ENCODE measurements around the gene ZBTB7A. TPM values are rescaled to one million over a fixed set of nuclear protein-coding genes. Genes with fewer than 3 reads are reported as not detected.
A peak's percentile ranks its signal among the peaks of the same experiment; 100 is the strongest.

ZBTB7A gene
- total and polyA plus RNA-seq, 2 experiments from 2014 or later: 17.8 to 41.3 TPM

GRCh38 chr19:4068047-4068966, 1.6 kb upstream of the ZBTB7A start:
- Histone ChIP-seq H3K4me3 (peak overlapping the region; percentile 81), H3K27ac (no peak overlapping the region), H3K36me3 (ENCODE audit: low read depth) (no peaks in the 10 kb centered on the region), H3F3A (ENCODE audit: insufficient read depth) (no peaks in the 10 kb centered on the region), H3K9me2 (ENCODE audit: insufficient read depth) (no peaks in the 10 kb centered on the region), H3K9ac (peak overlapping the region; percentile 87), H2AFZ (peak overlapping the region; percentile 57), H4K20me1 (ENCODE audit: insufficient read depth) (peaks cover 3% of the 10 kb centered on the region; the same call in 1 of the 2 replicates), H3K4me2 (ENCODE audit: unreplicated experiment) (peak overlapping the region; percentile 57), H3K79me2 (ENCODE audit: insufficient read depth) (peaks cover 17% of the 10 kb centered on the region), H3K9me3 (ENCODE audit: low read depth) (no peaks in the 10 kb centered on the region), H3K4me1 (ENCODE audit: insufficient read depth) (no peaks in the 10 kb centered on the region), H3K27me3 (replicated peaks; ENCODE audit: insufficient read depth) (no peaks in the 10 kb centered on the region)
- in situ Hi-C loops (cut with MboI): no loop called here
- peak; percentile 31 for DNase-seq
- WGBS, 2 experiments (ENCODE audit: low coverage in 1 of 2, low lambda C conversion rate in 2 of 2, missing lambda C conversion rate in 2 of 2): 26 to 30% methylated on average over 31 of the region's 31 CpGs
- no peak for TF ChIP-seq EZH2 (IDR thresholded peaks at IDR 0.05; ENCODE audit: insufficient read depth, poor library complexity, severe bottlenecking)

- Histone ChIP-seq H3K9ac (peak overlapping the region; percentile 87), H3K4me1 (ENCODE audit: insufficient read depth) (peaks cover 5% of the 10 kb centered on the region), H3K4me3 (peak overlapping the region; percentile 81), H3K36me3 (ENCODE audit: low read depth) (no peaks in the 10 kb centered on the region), H2AFZ (peak overlapping the region; percentile 57; the same call in 1 of the 2 replicates), H3K27ac (no peak overlapping the region), H3K4me2 (ENCODE audit: unreplicated experiment) (peak overlapping the region; percentile 57), H4K20me1 (ENCODE audit: insufficient read depth) (peaks cover 3% of the 10 kb centered on the region; the same call in 1 of the 2 replicates), H3K9me3 (ENCODE audit: low read depth) (no peaks in the 10 kb centered on the region), H3F3A (ENCODE audit: insufficient read depth) (no peaks in the 10 kb centered on the region), H3K9me2 (ENCODE audit: insufficient read depth) (no peaks in the 10 kb centered on the region), H3K27me3 (replicated peaks; ENCODE audit: insufficient read depth) (no peaks in the 10 kb centered on the region), H3K79me2 (ENCODE audit: insufficient read depth) (peaks cover 25% of the 10 kb centered on the region)
- peak; percentile 36 for DNase-seq
- in situ Hi-C loops (cut with MboI): no loop called here
- WGBS, 2 experiments (ENCODE audit: low coverage in 1 of 2, low lambda C conversion rate in 2 of 2, missing lambda C conversion rate in 2 of 2): 1 to 3% methylated on average over 33 to 54 of the region's 58 CpGs
- TF ChIP-seq EZH2 (IDR thresholded peaks at IDR 0.05; ENCODE audit: insufficient read depth, poor library complexity, severe bottlenecking) (no peak), EZH2phosphoT487 (IDR thresholded peaks at IDR 0.05; ENCODE audit: insufficient read depth, low read depth) (no peak)
Observed at GRCh38 chr19:4067396-4068046, 822 bp upstream of the ZBTB7A start.

GRCh38 chr19:4066176-4066606, 508 bp downstream of the ZBTB7A start:
- Histone ChIP-seq H3K79me2 (ENCODE audit: insufficient read depth) (peaks cover 38% of the 10 kb centered on the region), H3K4me3 (peak overlapping the region; percentile 81), H3K27ac (peak overlapping the region; percentile 35), H3K27me3 (replicated peaks; ENCODE audit: insufficient read depth) (no peaks in the 10 kb centered on the region), H3K4me1 (ENCODE audit: insufficient read depth) (peaks cover 18% of the 10 kb centered on the region), H4K20me1 (ENCODE audit: insufficient read depth) (peaks cover 3% of the 10 kb centered on the region; the same call in 1 of the 2 replicates), H3F3A (ENCODE audit: insufficient read depth) (no peaks in the 10 kb centered on the region), H3K36me3 (ENCODE audit: low read depth) (no peaks in the 10 kb centered on the region), H3K9me2 (ENCODE audit: insufficient read depth) (no peaks in the 10 kb centered on the region), H3K9ac (peak overlapping the region; percentile 87), H3K4me2 (ENCODE audit: unreplicated experiment) (peak overlapping the region; percentile 55), H2AFZ (no peak overlapping the region), H3K9me3 (ENCODE audit: low read depth) (no peaks in the 10 kb centered on the region)
- TF ChIP-seq EZH2phosphoT487 (IDR thresholded peaks at IDR 0.05; ENCODE audit: insufficient read depth, low read depth): no peak
- TF ChIP-seq EZH2 (IDR thresholded peaks at IDR 0.05; ENCODE audit: insufficient read depth, poor library complexity, severe bottlenecking): no peak
- in situ Hi-C loops (cut with MboI): no loop called here
- DNase-seq: no peak
- 1% methylated on average over 28 of the region's 31 CpGs; no CpG with 5 or more reads in 1 of the 2 experiments for WGBS, 2 experiments (ENCODE audit: low coverage in 1 of 2, low lambda C conversion rate in 2 of 2, missing lambda C conversion rate in 2 of 2)

GRCh38 chr19:4065430-4066175, 1.1 kb downstream of the ZBTB7A start:
- in situ Hi-C loops (cut with MboI): no loop called here
- H3K4me3 ChIP-seq: peak overlapping the region; percentile 40; the same call in 1 of the 2 replicates
- H3F3A ChIP-seq (ENCODE audit: insufficient read depth): 0 out of 2 replicates have a peak, but pooled peaks cover 3% of the 10 kb centered on the region
- no peaks in the 10 kb centered on the region for H3K9me2 ChIP-seq (ENCODE audit: insufficient read depth)
- H3K27ac ChIP-seq: peak overlapping the region; percentile 22; the same call in 1 of the 2 replicates
- TF ChIP-seq EZH2 (IDR thresholded peaks at IDR 0.05; ENCODE audit: insufficient read depth, poor library complexity, severe bottlenecking): no peak
- TF ChIP-seq EZH2phosphoT487 (IDR thresholded peaks at IDR 0.05; ENCODE audit: insufficient read depth, low read depth): no peak
- no peaks in the 10 kb centered on the region for H3K27me3 ChIP-seq (replicated peaks; ENCODE audit: insufficient read depth)
- DNase-seq: peak; percentile 98
- peaks cover 24% of the 10 kb centered on the region for H3K4me1 ChIP-seq (ENCODE audit: insufficient read depth)
- no peak overlapping the region for H3K4me2 ChIP-seq (ENCODE audit: unreplicated experiment)
- H3K9ac ChIP-seq: peak overlapping the region; percentile 87; the same call in 1 of the 2 replicates
- no peak overlapping the region for H2AFZ ChIP-seq
- no peaks in the 10 kb centered on the region for H3K36me3 ChIP-seq (ENCODE audit: low read depth)
- 2% methylated on average over 77 of the region's 98 CpGs; no CpG with 5 or more reads in 1 of the 2 experiments for WGBS, 2 experiments (ENCODE audit: low coverage in 1 of 2, low lambda C conversion rate in 2 of 2, missing lambda C conversion rate in 2 of 2)
- H3K79me2 ChIP-seq (ENCODE audit: insufficient read depth): peaks cover 44% of the 10 kb centered on the region
- H3K9me3 ChIP-seq (ENCODE audit: low read depth): no peaks in the 10 kb centered on the region
- H4K20me1 ChIP-seq (ENCODE audit: insufficient read depth): peaks cover 3% of the 10 kb centered on the region; the same call in 1 of the 2 replicates
